Left ventricle myocardium superior (tissue), 1 donor: ENCODE measurements around the gene EXTL1. TPM values are rescaled to one million over a fixed set of nuclear protein-coding genes. Genes with fewer than 3 reads are reported as not detected.
A peak's percentile ranks its signal among the peaks of the same experiment; 100 is the strongest.

Experiments used
- ATAC-seq: fragments of 200-7000 bp; cut with Tn5 transposase; one replicate; pipeline ENCODE4 v1.9.1; 2020; ENCODE audit warnings: mild to moderate bottlenecking, moderate library complexity
- DNase-seq: peaks from one replicate; pipeline ENCODE4 v3.0.0-alpha.2; 2020
- intact Hi-C: fragments of 100-400 bp; cut with micrococcal nuclease; formaldehyde crosslinking; loops from one replicate; pipeline ENCODE4 v1.11.0; 2022
- total RNA-seq: library from RNA; stranded (reverse); fragmentation: NEBNext Ultra II Directional; extraction: Animal tissue kit (Norgen Biotek cat#: 25700); gene quantifications from one replicate; pipeline ENCODE4 v1.2.1, GENCODE V29; 2021
- donor health status: DM: no; HTN: yes; CAD: no; lungs with severe emphysema.

EXTL1 gene
- total RNA-seq, 1 donor from 2014 or later, result 15.8 TPM

DNA sequence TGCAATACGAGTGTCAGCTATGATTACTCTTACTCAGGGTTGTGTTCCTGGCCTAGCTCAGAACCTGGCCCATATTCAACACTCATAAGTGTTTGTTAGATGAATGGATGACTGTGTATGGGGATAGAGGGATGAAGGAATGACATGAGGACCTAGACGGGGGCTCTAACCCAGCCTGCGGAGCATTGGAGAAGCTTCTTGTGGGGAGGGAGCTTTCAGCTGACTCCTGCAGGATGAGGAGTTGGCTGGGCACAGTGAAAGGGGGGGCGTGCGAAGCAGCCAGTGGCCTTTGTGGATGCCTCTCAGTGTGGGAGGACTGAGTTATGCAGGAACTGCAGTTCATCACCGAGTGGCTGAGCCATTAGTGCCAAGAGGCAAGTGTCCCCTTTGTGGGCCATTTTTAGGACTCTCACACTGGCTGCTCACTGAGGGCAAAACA lies 1.2 kb upstream of the EXTL1 start:
- peak; percentile 51 for DNase-seq
- ATAC-seq, result peak; percentile 53
- intact Hi-C loops, result no loop called here

DNA sequence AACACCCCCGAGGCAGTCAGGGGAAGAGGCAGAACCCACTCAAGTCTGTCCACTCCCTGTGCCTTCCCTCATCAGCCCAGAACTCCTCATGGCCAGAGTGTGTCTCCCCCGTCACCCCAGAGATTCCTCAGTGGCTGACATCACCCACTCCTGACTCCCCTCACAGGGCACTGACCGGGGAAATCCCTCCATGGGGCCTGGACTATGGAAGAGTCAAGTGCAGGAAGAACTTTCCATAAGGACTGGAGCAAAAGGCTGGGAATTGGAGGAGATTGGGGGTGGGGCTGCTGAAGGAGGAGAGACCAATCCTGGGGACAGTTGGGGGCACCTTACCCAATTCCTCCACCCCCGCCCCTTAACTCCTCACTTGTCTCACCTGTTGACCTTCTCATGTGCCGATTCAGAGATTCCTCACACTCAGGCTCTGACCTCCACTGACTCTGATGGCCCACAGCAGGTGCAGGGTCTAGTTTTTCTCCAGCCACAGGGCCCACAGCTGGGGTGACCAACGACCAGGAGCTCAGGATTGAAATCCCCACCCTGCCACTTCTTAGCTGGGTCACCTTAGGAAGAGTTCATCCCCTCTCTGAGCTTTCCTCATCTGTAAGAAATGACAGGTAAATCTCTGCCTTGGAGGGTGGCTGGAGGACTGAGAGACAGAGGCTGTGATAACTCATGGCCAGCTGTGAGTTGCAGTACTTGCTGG lies 481 bp upstream of the EXTL1 start:
- intact Hi-C loops, result no loop called here
- ATAC-seq (peak; percentile 3), DNase-seq (no peak)

DNA sequence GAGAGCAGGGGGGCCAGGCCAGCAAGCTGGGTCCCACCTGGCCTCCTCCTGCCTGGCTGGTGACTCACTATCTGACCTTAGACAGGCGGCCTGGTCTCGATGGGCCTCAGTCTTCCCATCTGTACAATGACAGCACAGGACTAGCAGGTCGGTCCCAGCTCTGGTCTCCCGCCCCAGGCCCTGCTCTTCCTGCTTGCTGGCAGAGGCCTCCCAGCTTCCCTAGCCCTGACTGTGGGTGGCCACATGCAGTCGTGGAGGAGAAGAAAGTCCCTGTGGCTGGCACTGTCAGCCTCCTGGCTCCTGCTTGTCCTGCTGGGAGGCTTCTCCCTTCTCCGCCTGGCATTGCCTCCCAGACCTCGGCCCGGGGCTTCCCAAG lies 817 bp downstream of the EXTL1 start:
- no peak for ATAC-seq
- intact Hi-C loops, result no loop called here

DNA sequence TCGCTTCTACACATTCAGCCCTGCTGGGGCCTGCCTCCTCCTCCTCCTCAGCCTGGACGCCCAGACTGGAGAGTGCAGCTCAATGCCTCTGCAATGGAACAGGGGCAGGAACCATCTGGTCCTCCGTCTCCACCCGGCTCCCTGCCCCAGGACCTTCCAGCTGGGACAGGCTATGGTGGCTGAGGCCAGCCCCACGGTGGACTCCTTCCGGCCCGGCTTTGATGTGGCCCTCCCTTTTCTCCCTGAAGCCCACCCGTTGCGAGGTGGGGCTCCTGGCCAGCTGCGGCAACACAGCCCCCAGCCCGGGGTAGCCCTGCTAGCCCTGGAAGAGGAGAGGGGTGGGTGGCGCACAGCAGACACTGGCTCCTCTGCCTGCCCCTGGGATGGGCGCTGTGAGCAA lies 1.4 kb downstream of the EXTL1 start:
- intact Hi-C loops, result no loop called here
- peak; percentile 1 for ATAC-seq
- DNase-seq, result no peak

More for the DNA sequence above, 817 bp downstream of the EXTL1 start:
- no peak for DNase-seq

DNA sequence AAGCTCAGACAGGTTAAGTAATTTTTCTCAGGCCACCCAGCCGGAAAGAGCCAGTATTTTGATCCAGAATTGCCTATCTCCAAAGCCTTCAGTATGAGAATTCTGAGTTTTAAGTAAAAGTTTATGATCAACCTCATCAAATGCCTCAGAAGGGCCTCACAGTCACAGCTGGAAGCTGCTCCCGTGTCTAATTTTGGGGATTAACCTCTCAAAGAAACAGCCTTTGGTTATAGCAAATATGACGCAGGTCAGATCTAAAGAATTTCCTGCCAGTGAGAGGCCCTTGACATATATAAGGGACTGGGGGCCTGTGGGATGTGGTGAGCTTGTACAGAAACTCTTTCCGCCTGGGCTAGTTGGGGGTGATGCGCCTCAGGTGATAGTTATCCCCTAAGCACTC lies 2.3 kb downstream of the EXTL1 start:
- intact Hi-C loops, result no loop called here
- ATAC-seq, result no peak
- no peak for DNase-seq

DNA sequence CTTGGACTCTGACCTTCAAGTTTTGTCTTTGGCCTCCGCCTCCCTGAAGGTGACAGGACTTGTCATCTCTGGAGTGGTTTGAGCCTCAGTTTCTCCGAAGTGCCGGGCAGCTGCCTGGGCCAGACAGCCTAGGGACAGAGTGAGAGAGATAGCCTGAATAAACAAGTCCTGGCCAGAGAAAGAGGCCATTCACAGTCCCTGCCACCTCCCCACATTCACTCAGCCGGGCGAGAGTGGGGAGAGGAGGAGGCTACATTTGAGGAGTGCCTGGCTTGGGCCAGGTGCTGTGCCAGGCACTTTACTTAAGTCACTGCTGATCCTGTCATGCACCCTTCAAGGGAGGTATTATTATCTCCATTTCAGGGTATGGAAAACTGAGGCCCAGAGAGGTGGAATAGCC lies 3.5 kb downstream of the EXTL1 start:
- ATAC-seq (no peak), DNase-seq (no peak)
- intact Hi-C loops, result no loop called here

DNA sequence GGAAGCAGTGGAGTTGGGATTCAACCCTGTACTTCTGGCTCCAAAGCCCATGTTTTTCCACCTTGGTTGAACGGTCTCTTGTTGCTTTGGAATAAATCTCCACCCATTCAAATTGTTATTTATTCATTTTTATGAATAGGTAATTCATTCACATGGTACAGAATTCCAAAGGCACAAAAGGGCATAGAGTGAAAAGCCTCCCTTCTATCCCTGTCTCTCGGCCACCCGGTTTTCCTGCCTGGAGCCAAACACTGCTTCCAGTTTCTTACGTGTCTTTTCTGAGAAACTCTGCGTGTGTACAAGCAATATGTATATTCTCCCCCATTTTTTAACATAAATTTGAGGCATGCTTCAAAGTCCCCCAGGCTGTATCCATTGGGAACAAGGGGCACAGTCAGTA lies 3.9 kb downstream of the EXTL1 start:
- ATAC-seq (no peak), DNase-seq (no peak)

DNA sequence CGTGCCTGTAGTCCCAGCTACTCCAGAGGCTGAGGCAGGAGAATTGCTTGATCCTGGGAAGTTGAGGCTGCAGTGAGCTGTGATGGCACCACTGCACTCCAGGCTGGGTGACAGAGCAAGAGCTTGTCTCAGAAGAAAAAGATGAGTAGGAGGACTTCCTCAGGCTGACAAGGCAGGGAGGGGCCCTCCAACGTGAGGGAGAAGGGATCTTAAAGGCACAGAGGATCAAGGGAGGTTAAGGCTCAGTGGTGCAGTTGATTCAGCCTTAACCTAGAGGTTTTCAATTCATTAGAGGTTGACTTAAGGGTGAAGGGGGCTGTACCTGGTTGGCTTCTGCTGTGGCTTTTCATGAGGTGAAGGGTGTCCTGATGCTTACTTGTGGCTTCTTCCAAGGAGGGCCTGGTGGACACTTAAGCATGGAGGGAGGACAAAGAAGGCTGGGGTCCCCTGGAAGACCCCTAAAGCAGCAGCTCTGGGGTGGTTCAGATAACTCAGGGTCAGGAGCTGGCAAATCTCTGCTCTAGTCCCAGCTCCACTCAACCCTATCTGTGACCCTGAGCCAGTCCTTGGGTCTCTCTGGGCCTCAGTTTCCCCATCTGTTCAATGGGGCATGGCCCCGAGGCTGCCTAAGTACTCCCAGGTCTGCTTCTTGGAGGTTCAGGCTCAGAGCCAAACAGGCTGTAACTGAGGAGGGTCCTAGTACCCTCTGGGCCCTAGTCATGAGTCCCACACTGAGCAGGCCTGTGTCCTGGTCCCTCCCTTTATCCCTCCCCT lies 6.3 kb downstream of the EXTL1 start:
- ATAC-seq (no peak), DNase-seq (no peak)
- intact Hi-C loops, result no loop called here

More for the DNA sequence above, 3.9 kb downstream of the EXTL1 start:
- intact Hi-C loops, result no loop called here

DNA sequence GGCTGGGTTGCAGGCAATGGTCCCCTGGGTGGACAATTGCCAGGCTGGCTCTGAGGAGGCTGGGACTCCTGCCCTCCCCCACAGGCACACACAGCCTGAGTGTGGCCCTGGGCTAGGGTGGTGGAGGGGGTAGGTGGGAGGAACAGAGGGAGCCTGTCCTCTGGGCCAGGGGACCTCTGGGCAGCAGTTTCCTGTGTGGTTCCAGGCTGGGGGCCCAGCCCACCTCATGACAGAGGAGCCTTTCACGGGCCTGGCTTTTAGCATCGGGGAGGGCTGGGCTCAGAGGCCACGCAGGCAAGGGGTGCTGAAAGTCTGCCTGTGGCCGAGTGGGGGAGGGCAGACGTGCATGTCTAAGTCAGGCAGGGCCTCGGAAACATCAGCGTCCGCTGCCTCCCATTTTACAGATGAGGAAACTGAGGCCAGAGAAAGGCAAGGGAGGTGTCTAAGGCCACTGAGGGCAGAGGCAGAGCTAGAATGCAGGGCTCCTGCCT lies 7.0 kb downstream of the EXTL1 start:
- ATAC-seq, result no peak

DNA sequence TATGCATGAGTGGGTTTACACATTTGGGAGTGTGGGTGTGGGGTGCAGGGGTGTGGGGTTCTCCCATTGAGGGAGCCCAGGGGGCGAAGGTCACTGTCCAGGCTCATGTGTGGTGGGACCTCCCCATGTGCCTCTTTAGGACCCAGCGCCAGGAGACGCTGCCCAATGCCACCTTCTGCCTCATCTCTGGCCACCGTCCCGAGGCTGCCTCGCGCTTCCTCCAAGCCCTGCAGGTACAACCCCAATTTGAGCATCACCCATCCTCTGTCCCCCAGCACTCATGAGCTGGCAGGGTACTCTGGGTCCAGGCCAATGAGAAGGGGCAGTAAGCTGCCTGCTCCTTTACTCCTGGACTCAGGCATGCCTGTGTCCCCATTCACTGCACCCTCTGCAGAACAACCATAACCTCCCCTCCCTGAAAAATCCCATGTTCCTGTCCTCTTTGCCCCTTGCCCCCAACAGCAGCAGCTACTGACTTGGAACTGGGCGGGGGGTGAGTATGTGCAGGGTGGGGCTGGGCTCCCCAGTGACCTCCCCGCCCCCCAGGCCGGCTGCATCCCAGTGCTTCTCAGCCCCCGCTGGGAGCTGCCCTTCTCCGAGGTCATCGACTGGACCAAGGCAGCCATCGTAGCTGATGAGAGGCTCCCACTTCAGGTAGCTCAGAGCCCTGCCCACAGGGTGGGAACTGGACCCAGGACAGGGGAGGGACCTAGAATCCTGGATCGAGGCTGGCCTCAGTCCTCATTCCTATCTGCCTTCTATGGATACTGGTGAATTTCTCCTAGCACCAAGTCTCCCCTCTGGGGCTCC lies 7.7 kb downstream of the EXTL1 start:
- intact Hi-C loops, result no loop called here

More for the DNA sequence above, 7.0 kb downstream of the EXTL1 start:
- no peak for DNase-seq
- intact Hi-C loops, result no loop called here

DNA sequence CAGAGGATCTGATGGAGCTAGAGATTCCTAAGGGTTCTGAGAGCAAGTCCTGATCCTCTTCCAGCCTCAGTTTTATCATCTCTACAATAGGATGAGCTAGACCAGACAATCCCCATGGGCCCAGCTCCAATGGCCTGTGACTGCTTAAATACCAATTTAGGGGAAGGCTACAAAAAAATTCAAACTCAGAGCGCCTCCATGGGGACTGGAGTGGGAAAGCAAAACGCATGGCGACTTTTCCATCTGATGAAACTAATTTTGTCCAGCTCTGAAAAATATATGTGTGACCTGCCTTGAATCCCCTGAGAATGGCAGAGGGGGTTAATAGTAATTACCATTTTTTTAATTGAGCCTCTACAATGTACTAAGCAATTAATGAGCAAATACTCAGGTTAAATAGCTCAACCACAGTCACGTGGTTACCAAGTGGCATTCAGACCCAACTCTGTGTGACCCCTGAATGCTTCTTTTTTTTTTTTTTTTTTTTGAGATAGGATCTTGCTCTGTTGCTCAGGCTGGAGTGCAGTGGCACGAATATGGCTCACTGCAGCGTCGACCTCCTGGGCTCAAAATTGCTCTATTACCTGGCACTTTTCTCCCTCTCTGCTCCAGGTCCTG lies 8.4 kb downstream of the EXTL1 start:
- ATAC-seq, result no peak
- intact Hi-C loops, result no loop called here
- DNase-seq, result no peak

More for the DNA sequence above, 7.7 kb downstream of the EXTL1 start:
- ATAC-seq (no peak), DNase-seq (no peak)

DNA sequence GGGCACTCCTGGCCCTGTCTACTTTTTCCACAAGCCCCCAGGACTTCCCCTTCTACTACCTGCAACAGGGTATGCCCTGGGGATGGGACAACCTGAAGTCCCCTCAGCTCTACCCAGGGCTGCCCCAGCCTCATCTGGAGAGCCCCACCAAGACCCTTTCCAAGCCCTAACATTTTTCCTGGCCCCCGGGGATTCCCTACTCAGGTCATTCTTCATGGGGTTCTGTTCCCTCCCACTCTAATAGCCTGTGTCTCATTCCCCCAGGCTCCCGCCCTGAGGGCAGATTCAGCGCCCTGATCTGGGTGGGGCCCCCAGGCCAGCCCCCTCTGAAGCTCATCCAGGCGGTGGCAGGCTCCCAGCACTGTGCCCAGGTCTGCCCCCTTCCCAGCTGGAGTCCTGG lies 9.6 kb downstream of the EXTL1 start:
- DNase-seq, result no peak
- intact Hi-C loops, result no loop called here

DNA sequence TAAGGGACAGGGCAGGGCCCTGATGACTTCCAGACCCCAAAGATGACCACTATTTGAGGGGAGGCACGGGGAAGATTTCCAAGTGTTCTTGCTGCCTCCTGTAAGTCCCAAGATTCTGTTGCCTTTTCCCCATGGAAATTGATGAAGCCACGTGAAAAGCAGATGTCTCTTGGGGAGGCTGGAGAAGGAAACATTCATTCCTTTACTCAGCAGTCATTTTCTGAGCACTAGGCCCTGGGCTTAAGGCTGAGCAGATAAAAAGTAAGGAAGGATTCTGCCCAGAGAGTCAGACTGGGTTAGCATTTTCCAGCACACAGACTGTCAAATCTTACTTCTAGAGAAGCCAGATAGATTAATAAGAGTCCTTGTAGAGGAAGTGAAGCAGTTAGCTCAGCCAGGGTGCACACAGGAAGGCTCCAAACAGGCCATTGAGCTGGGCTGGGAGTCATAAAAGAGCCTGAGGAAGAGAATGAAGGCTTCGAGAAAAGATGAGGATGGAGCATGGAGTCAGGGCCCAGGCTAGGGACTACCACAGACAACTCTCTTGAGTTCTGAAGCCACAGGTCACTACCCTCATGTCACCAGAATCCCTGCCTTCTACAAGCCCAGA lies 10.1 kb downstream of the EXTL1 start:
- DNase-seq (no peak), ATAC-seq (no peak)
- intact Hi-C loops, result no loop called here

More for the DNA sequence above, 9.6 kb downstream of the EXTL1 start:
- ATAC-seq, result no peak

DNA sequence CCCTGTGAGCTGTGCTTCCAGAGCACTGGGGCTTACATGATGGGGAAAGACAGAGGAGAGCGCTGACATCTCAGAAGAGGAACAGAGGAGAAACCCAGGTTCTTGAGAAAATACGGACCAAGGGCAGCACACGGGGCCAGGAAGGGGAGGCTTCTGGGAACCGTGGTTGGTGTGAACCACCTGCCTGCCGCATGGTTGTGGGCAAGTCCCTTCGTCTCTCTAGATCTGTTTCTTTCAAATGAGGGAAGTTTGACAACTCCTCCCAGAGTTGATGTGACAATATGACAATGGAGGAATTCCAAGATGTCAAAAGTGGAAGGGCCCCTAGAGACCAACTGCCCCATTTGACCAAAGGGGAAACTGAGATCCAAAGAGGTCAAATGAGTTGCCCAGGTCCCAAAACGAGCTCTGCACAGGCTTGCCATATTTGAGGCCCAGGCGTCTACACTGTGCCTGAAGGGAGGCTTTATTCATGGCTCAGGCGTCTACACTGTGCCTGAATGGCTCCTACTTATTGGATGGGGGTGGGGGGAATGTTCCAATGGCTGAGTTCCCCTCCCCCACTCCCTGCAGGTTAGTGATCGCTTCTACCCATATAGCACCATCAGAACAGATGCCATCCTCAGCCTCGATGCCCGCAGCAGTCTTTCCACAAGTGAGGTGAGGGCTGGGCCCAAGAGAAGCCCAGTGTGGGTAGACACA lies 11.2 kb downstream of the EXTL1 start:
- ATAC-seq (no peak), DNase-seq (no peak)
- intact Hi-C loops, result no loop called here

DNA sequence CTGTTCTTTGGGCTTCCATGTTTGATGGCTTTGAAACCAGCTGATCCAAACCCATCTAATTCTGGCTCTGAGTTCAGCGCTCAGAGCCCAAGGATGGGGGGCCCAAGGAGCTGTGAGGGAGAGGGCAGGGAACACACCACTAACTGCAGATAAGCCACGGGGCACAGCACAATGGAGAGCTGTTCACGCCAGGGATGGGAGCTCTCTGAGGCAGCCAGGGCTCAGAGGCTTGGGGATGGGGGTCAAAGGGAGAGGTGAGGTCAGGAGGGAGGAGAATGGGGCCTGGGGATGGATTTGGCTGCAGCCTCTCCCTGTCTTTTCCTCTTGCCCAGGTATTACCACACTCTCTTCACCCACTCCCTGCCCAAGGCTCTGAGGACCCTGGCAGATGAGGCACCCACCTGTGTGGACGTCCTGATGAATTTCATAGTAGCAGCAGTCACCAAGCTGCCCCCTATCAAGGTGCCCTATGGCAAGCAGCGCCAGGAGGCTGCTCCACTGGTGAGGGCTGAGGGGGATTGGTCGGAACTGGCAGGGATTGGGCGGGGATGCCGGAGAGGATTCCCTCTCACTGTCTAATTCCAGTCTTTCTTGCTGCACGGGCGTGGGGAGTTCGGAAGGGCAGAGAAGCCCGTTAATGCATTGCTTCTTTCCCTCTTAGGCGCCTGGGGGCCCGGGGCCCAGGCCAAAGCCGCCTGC lies 13.1 kb downstream of the EXTL1 start:
- DNase-seq (peak; percentile 59), ATAC-seq (peak; percentile 3)
- intact Hi-C loops, result no loop called here

DNA sequence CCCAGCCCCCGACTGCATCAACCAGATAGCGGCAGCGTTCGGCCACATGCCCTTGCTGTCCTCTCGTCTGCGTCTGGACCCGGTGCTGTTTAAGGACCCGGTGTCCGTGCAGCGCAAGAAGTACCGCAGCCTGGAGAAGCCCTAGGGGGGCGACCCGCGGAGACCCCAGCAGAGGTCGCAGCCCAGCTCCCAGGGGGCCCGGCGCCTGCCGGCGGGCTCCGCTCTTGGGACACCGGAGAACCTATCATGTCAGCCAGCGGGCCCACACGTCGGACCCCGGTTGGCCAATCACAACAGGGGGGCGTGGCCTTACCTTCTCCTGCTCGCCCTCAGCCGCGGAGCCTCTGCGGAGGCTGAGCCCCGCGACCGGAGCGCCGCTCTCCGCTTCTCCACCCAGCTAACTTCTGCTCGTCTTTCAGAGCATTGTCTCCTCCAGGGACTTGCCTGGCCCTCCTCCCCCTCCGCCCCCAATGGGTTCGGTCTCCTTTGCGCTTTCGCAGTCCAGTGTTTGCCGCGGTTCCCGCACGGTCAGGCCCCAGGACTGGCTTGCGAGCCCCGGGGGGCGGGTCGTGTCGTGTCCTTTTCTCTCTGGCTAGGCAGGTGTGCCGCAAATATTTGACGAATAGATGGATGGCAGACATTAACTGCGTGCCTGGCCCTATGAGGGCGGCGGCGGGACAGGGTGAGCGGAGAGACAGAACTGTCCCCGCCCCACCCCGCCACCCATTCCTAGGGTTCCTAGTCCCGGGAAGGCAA lies 13.8 kb downstream of the EXTL1 start:
- DNase-seq (peak; percentile 97), ATAC-seq (peak; percentile 85)
- intact Hi-C loops, result no loop called here
